Stimulated activated CD4-positive, alpha-beta T cell treated with anti-CD3 and anti-CD28 coated beads, Interleukin-15, amount 100 ng/mL, for 48 hours (primary cell): Measurements from ENCODE around the gene PRG3.
"Not testable (repeated sequence)": the region's sequence is repeated elsewhere in the genome, so short reads cannot be mapped to it uniquely, and the experiment has no call there.

ENCODE experiments used
- DNase-seq, 2 donors: peaks; one replicate each; pipeline ENCODE4 v3.0.0-alpha.2; 2020; ENCODE audit warnings: low read depth in 2 of 2

Gene PRG3

GRCh38 chr11:57390535-57390934 is 9.6 kb upstream of the PRG3 start, which contains the start of gene PRG2:
PRG2 (minus strand) TSS chr11:57390650; CDS start chr11:57389944, 706 bp downstream.
- DNase-seq = no peak

- no peak for DNase-seq
These were observed 6.5 kb upstream of the PRG3 start for GRCh38 chr11:57387289-57388030.

GRCh38 chr11:57386178-57386940 is 5.4 kb upstream of the PRG3 start:
- no peak for DNase-seq

- DNase-seq = no peak
These were observed 1.2 kb downstream of the PRG3 start for GRCh38 chr11:57379732-57380131.

- no peak for DNase-seq
These were observed 2.8 kb downstream of the PRG3 start for GRCh38 chr11:57378186-57378585.

GRCh38 chr11:57377107-57377506 is 3.8 kb downstream of the PRG3 start:
- no peak for DNase-seq

GRCh38 chr11:57376095-57377090 is 4.6 kb downstream of the PRG3 start:
- no peak for DNase-seq

- DNase-seq = no peak
These were observed 5.5 kb downstream of the PRG3 start for GRCh38 chr11:57375490-57375889.

GRCh38 chr11:57374966-57375365 is 6.0 kb downstream of the PRG3 start:
- DNase-seq = no peak

GRCh38 chr11:57373146-57373545 is 7.8 kb downstream of the PRG3 start:
- no peak for DNase-seq

- DNase-seq = no peak
These were observed 10.0 kb downstream of the PRG3 start for GRCh38 chr11:57370941-57371340.

- DNase-seq = no peak
These were observed 10.7 kb downstream of the PRG3 start for GRCh38 chr11:57370251-57370650.

- DNase-seq = no peak
These were observed 12.1 kb downstream of the PRG3 start for GRCh38 chr11:57368845-57369232.

- DNase-seq = no peak
These were observed 12.7 kb downstream of the PRG3 start for GRCh38 chr11:57368106-57368844.

- DNase-seq = no peak
These were observed 15.9 kb downstream of the PRG3 start for GRCh38 chr11:57364851-57365660.

- no peak for DNase-seq
These were observed 17.5 kb downstream of the PRG3 start for GRCh38 chr11:57363131-57364080.

GRCh38 chr11:57361926-57362325 is 19.0 kb downstream of the PRG3 start:
- DNase-seq = no peak

GRCh38 chr11:57361420-57361819 is 19.5 kb downstream of the PRG3 start:
- DNase-seq = not testable (repeated sequence)

GRCh38 chr11:57360991-57361390 is 20.0 kb downstream of the PRG3 start:
- no peak for DNase-seq
